Measurements from ENCODE around the gene RNF150.

Gene RNF150

GRCh38 chr4:141154725-141155124, 21.5 kb upstream of the RNF150 start:
- H3K27me3 ChIP-seq (ENCODE audit: insufficient read depth, low read length), result no peaks in the 10 kb centered on the region
- no peak overlapping the region for H3K4me3 ChIP-seq (ENCODE audit: low read length)
- H3K36me3 ChIP-seq (ENCODE audit: insufficient read depth, low read depth, low read length), result no peaks in the 10 kb centered on the region
- H3K4me1 ChIP-seq (ENCODE audit: insufficient read depth, low read length), result no peaks in the 10 kb centered on the region
- H3K9me3 ChIP-seq (ENCODE audit: insufficient read depth, low read depth, low read length), result no peaks in the 10 kb centered on the region
- no peak overlapping the region for H3K9ac ChIP-seq (ENCODE audit: low read depth, low read length)
- H3K27ac ChIP-seq (ENCODE audit: low read length), result no peak overlapping the region

GRCh38 chr4:141153751-141154510, 20.7 kb upstream of the RNF150 start:
- no peak overlapping the region for H3K9ac ChIP-seq (ENCODE audit: low read depth, low read length)
- H3K4me1 ChIP-seq (ENCODE audit: insufficient read depth, low read length), result no peaks in the 10 kb centered on the region
- H3K9me3 ChIP-seq (ENCODE audit: insufficient read depth, low read depth, low read length), result no peaks in the 10 kb centered on the region
- no peaks in the 10 kb centered on the region for H3K27me3 ChIP-seq (ENCODE audit: insufficient read depth, low read length)
- H3K36me3 ChIP-seq (ENCODE audit: insufficient read depth, low read depth, low read length), result no peaks in the 10 kb centered on the region
- H3K4me3 ChIP-seq (ENCODE audit: low read length), result no peak overlapping the region
- no peak overlapping the region for H3K27ac ChIP-seq (ENCODE audit: low read length)

GRCh38 chr4:141144207-141144606, 10.9 kb upstream of the RNF150 start:
- no peaks in the 10 kb centered on the region for H3K4me1 ChIP-seq (ENCODE audit: insufficient read depth, low read length)
- no peak overlapping the region for H3K4me3 ChIP-seq (ENCODE audit: low read length)
- H3K9me3 ChIP-seq (ENCODE audit: insufficient read depth, low read depth, low read length), result no peaks in the 10 kb centered on the region
- no peak overlapping the region for H3K27ac ChIP-seq (ENCODE audit: low read length)
- no peaks in the 10 kb centered on the region for H3K36me3 ChIP-seq (ENCODE audit: insufficient read depth, low read depth, low read length)
- H3K27me3 ChIP-seq (ENCODE audit: insufficient read depth, low read length), result no peaks in the 10 kb centered on the region
- H3K9ac ChIP-seq (ENCODE audit: low read depth, low read length), result no peak overlapping the region

GRCh38 chr4:141142423-141142822, 9.2 kb upstream of the RNF150 start:
- Histone ChIP-seq H3K9ac (ENCODE audit: low read depth, low read length) (no peak overlapping the region), H3K4me3 (ENCODE audit: low read length) (no peak overlapping the region), H3K4me1 (ENCODE audit: insufficient read depth, low read length) (no peaks in the 10 kb centered on the region), H3K27ac (ENCODE audit: low read length) (no peak overlapping the region), H3K9me3 (ENCODE audit: insufficient read depth, low read depth, low read length) (no peaks in the 10 kb centered on the region), H3K27me3 (ENCODE audit: insufficient read depth, low read length) (no peaks in the 10 kb centered on the region), H3K36me3 (ENCODE audit: insufficient read depth, low read depth, low read length) (no peaks in the 10 kb centered on the region)

- H3K27ac ChIP-seq (ENCODE audit: low read length), result no peak overlapping the region
- peaks cover 9% of the 10 kb centered on the region for H3K27me3 ChIP-seq (ENCODE audit: insufficient read depth, low read length)
- H3K4me1 ChIP-seq (ENCODE audit: insufficient read depth, low read length), result no peaks in the 10 kb centered on the region
- H3K4me3 ChIP-seq (ENCODE audit: low read length), result no peak overlapping the region
- no peaks in the 10 kb centered on the region for H3K36me3 ChIP-seq (ENCODE audit: insufficient read depth, low read depth, low read length)
- no peaks in the 10 kb centered on the region for H3K9me3 ChIP-seq (ENCODE audit: insufficient read depth, low read depth, low read length)
- no peak overlapping the region for H3K9ac ChIP-seq (ENCODE audit: low read depth, low read length)
These were observed 7.3 kb upstream of the RNF150 start for GRCh38 chr4:141140391-141141200.

GRCh38 chr4:141133999-141134995, 1.0 kb upstream of the RNF150 start:
- Histone ChIP-seq H3K4me3 (ENCODE audit: low read length) (peak overlapping the region; percentile 85; the same call in 1 of the 2 replicates), H3K9me3 (ENCODE audit: insufficient read depth, low read depth, low read length) (no peaks in the 10 kb centered on the region), H3K27me3 (ENCODE audit: insufficient read depth, low read length) (peaks cover 35% of the 10 kb centered on the region), H3K9ac (ENCODE audit: low read depth, low read length) (peak overlapping the region; percentile 68; the same call in 1 of the 2 replicates), H3K36me3 (ENCODE audit: insufficient read depth, low read depth, low read length) (no peaks in the 10 kb centered on the region), H3K27ac (ENCODE audit: low read length) (no peak overlapping the region), H3K4me1 (ENCODE audit: insufficient read depth, low read length) (peaks cover 6% of the 10 kb centered on the region; the same call in 1 of the 2 replicates)

- Histone ChIP-seq H3K9me3 (ENCODE audit: insufficient read depth, low read depth, low read length) (no peaks in the 10 kb centered on the region), H3K4me1 (ENCODE audit: insufficient read depth, low read length) (peaks cover 6% of the 10 kb centered on the region; the same call in 1 of the 2 replicates), H3K27ac (ENCODE audit: low read length) (no peak overlapping the region), H3K9ac (ENCODE audit: low read depth, low read length) (peak overlapping the region; percentile 68; the same call in 1 of the 2 replicates), H3K36me3 (ENCODE audit: insufficient read depth, low read depth, low read length) (no peaks in the 10 kb centered on the region), H3K27me3 (ENCODE audit: insufficient read depth, low read length) (peaks cover 35% of the 10 kb centered on the region), H3K4me3 (ENCODE audit: low read length) (peak overlapping the region; percentile 85; the same call in 1 of the 2 replicates)
These were observed 542 bp downstream of the RNF150 start for GRCh38 chr4:141132709-141133145.

GRCh38 chr4:141132072-141132708, 1.1 kb downstream of the RNF150 start:
- no peak overlapping the region for H3K27ac ChIP-seq (ENCODE audit: low read length)
- H3K27me3 ChIP-seq (ENCODE audit: insufficient read depth, low read length), result peaks cover 33% of the 10 kb centered on the region
- no peaks in the 10 kb centered on the region for H3K9me3 ChIP-seq (ENCODE audit: insufficient read depth, low read depth, low read length)
- H3K9ac ChIP-seq (ENCODE audit: low read depth, low read length), result peak overlapping the region; percentile 68; the same call in 1 of the 2 replicates
- no peaks in the 10 kb centered on the region for H3K36me3 ChIP-seq (ENCODE audit: insufficient read depth, low read depth, low read length)
- H3K4me1 ChIP-seq (ENCODE audit: insufficient read depth, low read length), result peaks cover 6% of the 10 kb centered on the region; the same call in 1 of the 2 replicates
- H3K4me3 ChIP-seq (ENCODE audit: low read length), result peak overlapping the region; percentile 85

GRCh38 chr4:141131723-141132071, 1.6 kb downstream of the RNF150 start:
- peaks cover 29% of the 10 kb centered on the region for H3K27me3 ChIP-seq (ENCODE audit: insufficient read depth, low read length)
- H3K4me3 ChIP-seq (ENCODE audit: low read length), result peak overlapping the region; percentile 85
- peaks cover 6% of the 10 kb centered on the region; the same call in 1 of the 2 replicates for H3K4me1 ChIP-seq (ENCODE audit: insufficient read depth, low read length)
- no peak overlapping the region for H3K27ac ChIP-seq (ENCODE audit: low read length)
- no peaks in the 10 kb centered on the region for H3K9me3 ChIP-seq (ENCODE audit: insufficient read depth, low read depth, low read length)
- no peaks in the 10 kb centered on the region for H3K36me3 ChIP-seq (ENCODE audit: insufficient read depth, low read depth, low read length)
- H3K9ac ChIP-seq (ENCODE audit: low read depth, low read length), result peak overlapping the region; percentile 68; the same call in 1 of the 2 replicates

GRCh38 chr4:141130947-141131605, 2.2 kb downstream of the RNF150 start:
- peak overlapping the region; percentile 85 for H3K4me3 ChIP-seq (ENCODE audit: low read length)
- peaks cover 6% of the 10 kb centered on the region; the same call in 1 of the 2 replicates for H3K4me1 ChIP-seq (ENCODE audit: insufficient read depth, low read length)

More at GRCh38 chr4:141130947-141131605, 2.2 kb downstream of the RNF150 start:
- Histone ChIP-seq H3K9ac (ENCODE audit: low read depth, low read length) (no peak overlapping the region), H3K9me3 (ENCODE audit: insufficient read depth, low read depth, low read length) (no peaks in the 10 kb centered on the region), H3K36me3 (ENCODE audit: insufficient read depth, low read depth, low read length) (no peaks in the 10 kb centered on the region), H3K27ac (ENCODE audit: low read length) (no peak overlapping the region), H3K27me3 (ENCODE audit: insufficient read depth, low read length) (peaks cover 26% of the 10 kb centered on the region)

Data from iPS-20b (cell line).